NB4 (cell line): ENCODE results near the gene CRTAC1.
A peak's percentile ranks its signal among the peaks of the same experiment; 100 is the strongest.

Source experiments
- DNase-seq: peaks from one replicate; pipeline ENCODE4 v3.0.0; 2010; ENCODE audit warnings: low read depth
- H3K4me3 ChIP-seq: one replicate; pipeline ENCODE4 v1.5.1; 2011; ENCODE audit warnings: mild to moderate bottlenecking, low read depth, low read length, moderate library complexity
- MYC ChIP-seq: IDR thresholded peaks from 2 replicates; pipeline ENCODE4 v1.6.1; 2011; ENCODE audit warnings: low read depth, low read length
- POLR2A ChIP-seq: IDR thresholded peaks from 2 replicates; pipeline ENCODE4 v1.6.1; 2011; ENCODE audit warnings: mild to moderate bottlenecking; ENCODE audit not compliant: insufficient read length; ENCODE audit errors: extremely low read depth
- TF ChIP-seq, protein P1 (sequence below): IDR thresholded peaks from 2 replicates; pipeline ENCODE4 v1.6.1; 2011; ENCODE audit warnings: low read depth, low read length
- TF ChIP-seq, protein P2 (sequence below): IDR thresholded peaks from one replicate; pipeline ENCODE4 v1.5.1; 2012; ENCODE audit warnings: low read depth, low read length

CRTAC1 gene

DNA sequence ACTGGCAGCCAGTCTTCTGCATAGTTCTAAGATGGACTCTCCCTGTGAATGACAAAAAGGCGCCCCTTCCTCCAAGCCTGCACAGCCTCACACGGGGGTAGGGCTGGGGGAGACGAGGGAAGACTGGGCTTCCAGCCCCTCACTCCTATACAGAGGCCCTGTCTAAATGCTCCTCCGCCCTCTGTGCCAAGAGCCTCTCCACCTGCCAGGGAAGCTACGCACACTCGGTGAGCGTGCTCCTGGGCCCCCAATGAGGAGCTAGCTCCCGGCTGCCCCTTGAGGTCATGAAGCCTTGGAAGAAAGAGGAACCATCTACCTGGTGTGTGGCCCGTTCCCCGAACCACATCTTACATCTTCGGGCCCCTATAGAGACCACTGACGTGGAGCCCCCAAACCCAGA, 54.8 kb downstream of the CRTAC1 start:
- DNase-seq = no peak
- no peak overlapping the region for H3K4me3 ChIP-seq
- TF ChIP-seq MYC = no peak
- TF ChIP-seq POLR2A = no peak
- TF ChIP-seq, protein P1, sequence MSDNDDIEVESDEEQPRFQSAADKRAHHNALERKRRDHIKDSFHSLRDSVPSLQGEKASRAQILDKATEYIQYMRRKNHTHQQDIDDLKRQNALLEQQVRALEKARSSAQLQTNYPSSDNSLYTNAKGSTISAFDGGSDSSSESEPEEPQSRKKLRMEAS = no peak
- TF ChIP-seq, protein P2, sequence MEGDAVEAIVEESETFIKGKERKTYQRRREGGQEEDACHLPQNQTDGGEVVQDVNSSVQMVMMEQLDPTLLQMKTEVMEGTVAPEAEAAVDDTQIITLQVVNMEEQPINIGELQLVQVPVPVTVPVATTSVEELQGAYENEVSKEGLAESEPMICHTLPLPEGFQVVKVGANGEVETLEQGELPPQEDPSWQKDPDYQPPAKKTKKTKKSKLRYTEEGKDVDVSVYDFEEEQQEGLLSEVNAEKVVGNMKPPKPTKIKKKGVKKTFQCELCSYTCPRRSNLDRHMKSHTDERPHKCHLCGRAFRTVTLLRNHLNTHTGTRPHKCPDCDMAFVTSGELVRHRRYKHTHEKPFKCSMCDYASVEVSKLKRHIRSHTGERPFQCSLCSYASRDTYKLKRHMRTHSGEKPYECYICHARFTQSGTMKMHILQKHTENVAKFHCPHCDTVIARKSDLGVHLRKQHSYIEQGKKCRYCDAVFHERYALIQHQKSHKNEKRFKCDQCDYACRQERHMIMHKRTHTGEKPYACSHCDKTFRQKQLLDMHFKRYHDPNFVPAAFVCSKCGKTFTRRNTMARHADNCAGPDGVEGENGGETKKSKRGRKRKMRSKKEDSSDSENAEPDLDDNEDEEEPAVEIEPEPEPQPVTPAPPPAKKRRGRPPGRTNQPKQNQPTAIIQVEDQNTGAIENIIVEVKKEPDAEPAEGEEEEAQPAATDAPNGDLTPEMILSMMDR = no peak

DNA sequence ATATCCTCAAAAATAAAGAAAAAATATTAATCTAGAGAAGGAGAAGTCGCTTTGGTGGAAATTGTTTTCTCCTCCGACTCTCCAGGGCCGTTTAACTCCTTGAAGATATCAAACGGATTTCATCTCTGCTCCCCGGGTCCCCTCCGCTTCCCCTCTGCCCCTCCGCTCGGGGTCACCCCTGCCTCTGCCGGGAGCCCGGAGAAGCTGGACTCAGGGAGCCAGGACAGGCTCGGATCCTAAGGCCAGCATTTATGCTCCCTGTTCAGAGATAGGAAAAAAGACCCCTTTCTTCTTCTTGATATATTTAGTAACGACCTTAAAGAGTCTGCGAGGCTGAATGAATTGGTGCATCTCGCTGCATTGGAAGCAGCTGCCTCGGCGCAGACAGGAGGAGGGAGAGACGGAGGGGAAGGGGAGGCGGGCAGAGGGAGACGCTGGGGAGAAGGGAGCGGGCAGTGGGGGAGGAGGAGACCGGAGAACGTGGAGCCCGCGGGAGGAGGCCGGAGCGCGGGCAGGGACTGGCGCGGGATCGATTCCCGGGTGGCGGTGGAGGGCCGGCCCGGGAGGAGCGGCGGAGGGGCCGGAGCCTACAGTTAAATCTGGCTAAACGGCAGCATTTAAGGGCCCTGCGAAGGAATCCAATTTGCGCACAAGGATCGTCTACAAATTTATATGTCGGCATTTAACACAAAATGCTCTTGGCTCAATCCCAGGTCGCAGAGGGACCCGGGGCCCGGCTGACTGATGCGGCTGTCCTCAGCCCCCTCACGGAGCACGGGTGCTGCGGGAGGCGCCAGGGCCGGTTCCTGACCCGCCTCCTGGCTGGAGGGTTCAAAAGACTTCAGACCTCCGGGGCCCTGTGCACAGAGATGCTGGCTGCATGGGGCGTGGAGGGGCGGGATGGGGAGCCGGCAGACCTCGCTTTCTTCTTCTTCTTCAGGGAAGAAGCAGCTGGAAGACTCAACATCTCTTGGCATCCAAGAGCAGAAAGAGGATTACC, 55.6 kb downstream of the CRTAC1 start:
- TF ChIP-seq MYC = no peak
- H3K4me3 ChIP-seq = no peak overlapping the region
- DNase-seq = no peak

DNA sequence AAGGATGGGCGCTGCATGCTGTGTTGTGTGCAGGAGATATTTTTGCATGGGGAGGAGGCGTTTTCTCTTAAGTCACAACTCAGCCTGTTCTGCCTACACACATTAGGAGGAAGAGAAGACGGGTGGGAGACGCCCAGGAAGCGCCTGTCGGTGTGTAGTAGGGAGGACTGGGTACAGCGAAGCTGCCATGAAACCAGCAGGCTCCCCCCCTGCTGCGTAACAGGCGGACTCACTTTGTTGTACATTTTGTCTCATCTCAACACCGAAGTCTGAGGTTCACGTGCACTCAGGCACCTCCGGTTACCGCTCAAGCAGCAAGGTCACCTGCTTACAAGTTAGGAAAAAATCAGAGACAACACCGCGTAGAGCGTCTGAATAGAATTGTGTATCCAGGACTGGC, 56.3 kb downstream of the CRTAC1 start:
- no peak overlapping the region for H3K4me3 ChIP-seq
- no peak for TF ChIP-seq MYC
- TF ChIP-seq, protein P1 = no peak
- TF ChIP-seq, protein P2 = no peak
- no peak for TF ChIP-seq POLR2A
- peak; percentile 16 for DNase-seq

- TF ChIP-seq, protein P2 = no peak
- TF ChIP-seq MYC (no peak), POLR2A (no peak)
- TF ChIP-seq, protein P1 = no peak
- no peak overlapping the region for H3K4me3 ChIP-seq
- no peak for DNase-seq
These were observed 60.8 kb downstream of the CRTAC1 start for GRCh38 chr10:97969538-97970079.

- no peak for DNase-seq
- no peak overlapping the region for H3K4me3 ChIP-seq
- TF ChIP-seq MYC = no peak
- TF ChIP-seq, protein P2 = no peak
These were observed 65.7 kb downstream of the CRTAC1 start for GRCh38 chr10:97964748-97965147.

- no peak overlapping the region for H3K4me3 ChIP-seq
- TF ChIP-seq, protein P1 = no peak
- TF ChIP-seq POLR2A = no peak
- no peak for DNase-seq
These were observed 68.5 kb downstream of the CRTAC1 start for GRCh38 chr10:97961945-97962344.
